ENCODE data around the gene DTX2.

Gene DTX2

GRCh38 chr7:76512941-76513816 is 51.7 kb downstream of the DTX2 start:
- Histone ChIP-seq H3K27me3 (replicated peaks; ENCODE audit: insufficient read depth, low read length) (no peaks in the 10 kb centered on the region), H3K27ac (ENCODE audit: low read length) (no peak overlapping the region), H2AFZ (ENCODE audit: low read length) (no peak overlapping the region), H3K4me2 (ENCODE audit: low read depth, low read length) (no peak overlapping the region), H3K79me2 (ENCODE audit: low read length) (no peaks in the 10 kb centered on the region), H3F3A (ENCODE audit: insufficient read depth, low read length) (no peaks in the 10 kb centered on the region), H3K9me3 (replicated peaks; ENCODE audit: insufficient read depth, low read length) (no peaks in the 10 kb centered on the region), H3K36me3 (replicated peaks; ENCODE audit: insufficient read depth, low read length) (no peaks in the 10 kb centered on the region), H3K9ac (ENCODE audit: low read length) (no peak overlapping the region), H3K4me1 (ENCODE audit: low read length) (no peaks in the 10 kb centered on the region), H3K4me3 (ENCODE audit: low read length) (no peak overlapping the region), H4K20me1 (ENCODE audit: insufficient read depth, low read length) (no peaks in the 10 kb centered on the region), H3K9me2 (replicated peaks; ENCODE audit: insufficient read depth, low read length) (no peaks in the 10 kb centered on the region)
- TF ChIP-seq CTCF (IDR thresholded peaks at IDR 0.05; ENCODE audit: low read length) (no peak), EZH2 (optimal IDR thresholded peaks at IDR 0.05; ENCODE audit: low read depth, low read length) (no peak), EZH2phosphoT487 (IDR thresholded peaks at IDR 0.05; ENCODE audit: low read length) (no peak)
- no peak for DNase-seq

- H3K9me3 ChIP-seq (replicated peaks; ENCODE audit: insufficient read depth, low read length), result no peaks in the 10 kb centered on the region
- H3K9me2 ChIP-seq (replicated peaks; ENCODE audit: insufficient read depth, low read length), result no peaks in the 10 kb centered on the region
- TF ChIP-seq EZH2phosphoT487 (IDR thresholded peaks at IDR 0.05; ENCODE audit: low read length) (no peak), CTCF (IDR thresholded peaks at IDR 0.05; ENCODE audit: low read length) (no peak), EZH2 (optimal IDR thresholded peaks at IDR 0.05; ENCODE audit: low read depth, low read length) (no peak)
- no peaks in the 10 kb centered on the region for H3K4me1 ChIP-seq (ENCODE audit: low read length)
- no peak overlapping the region for H2AFZ ChIP-seq (ENCODE audit: low read length)
- DNase-seq, result no peak
- no peak overlapping the region for H3K9ac ChIP-seq (ENCODE audit: low read length)
- H3K4me3 ChIP-seq (ENCODE audit: low read length), result no peak overlapping the region
- no peaks in the 10 kb centered on the region for H3K36me3 ChIP-seq (replicated peaks; ENCODE audit: insufficient read depth, low read length)
- no peaks in the 10 kb centered on the region for H3K79me2 ChIP-seq (ENCODE audit: low read length)
- no peaks in the 10 kb centered on the region for H4K20me1 ChIP-seq (ENCODE audit: insufficient read depth, low read length)
- H3K27ac ChIP-seq (ENCODE audit: low read length), result no peak overlapping the region
- no peaks in the 10 kb centered on the region for H3F3A ChIP-seq (ENCODE audit: insufficient read depth, low read length)
- no peak overlapping the region for H3K4me2 ChIP-seq (ENCODE audit: low read depth, low read length)
- no peaks in the 10 kb centered on the region for H3K27me3 ChIP-seq (replicated peaks; ENCODE audit: insufficient read depth, low read length)
Observed at GRCh38 chr7:76513817-76514799, 52.6 kb downstream of the DTX2 start.

GRCh38 chr7:76514926-76515771 is 53.6 kb downstream of the DTX2 start:
- Histone ChIP-seq H4K20me1 (ENCODE audit: insufficient read depth, low read length) (no peaks in the 10 kb centered on the region), H3K27ac (ENCODE audit: low read length) (no peak overlapping the region), H3K36me3 (replicated peaks; ENCODE audit: insufficient read depth, low read length) (no peaks in the 10 kb centered on the region), H3K9ac (ENCODE audit: low read length) (no peak overlapping the region), H3K4me3 (ENCODE audit: low read length) (no peak overlapping the region), H3K79me2 (ENCODE audit: low read length) (no peaks in the 10 kb centered on the region), H3F3A (ENCODE audit: insufficient read depth, low read length) (no peaks in the 10 kb centered on the region), H3K9me2 (replicated peaks; ENCODE audit: insufficient read depth, low read length) (no peaks in the 10 kb centered on the region), H3K4me2 (ENCODE audit: low read depth, low read length) (no peak overlapping the region), H2AFZ (ENCODE audit: low read length) (no peak overlapping the region), H3K27me3 (replicated peaks; ENCODE audit: insufficient read depth, low read length) (no peaks in the 10 kb centered on the region), H3K4me1 (ENCODE audit: low read length) (no peaks in the 10 kb centered on the region), H3K9me3 (replicated peaks; ENCODE audit: insufficient read depth, low read length) (no peaks in the 10 kb centered on the region)
- TF ChIP-seq EZH2phosphoT487 (IDR thresholded peaks at IDR 0.05; ENCODE audit: low read length) (no peak), EZH2 (optimal IDR thresholded peaks at IDR 0.05; ENCODE audit: low read depth, low read length) (no peak), CTCF (IDR thresholded peaks at IDR 0.05; ENCODE audit: low read length) (no peak)
- no peak for DNase-seq

All from MM.1S (cell line).